Measurements from ENCODE around the gene SLC22A31.
A peak's percentile ranks its signal among the peaks of the same experiment; 100 is the strongest.
"Not testable (repeated sequence)": the region's sequence is repeated elsewhere in the genome, so short reads cannot be mapped to it uniquely, and the experiment has no call there.

SLC22A31 gene

DNA sequence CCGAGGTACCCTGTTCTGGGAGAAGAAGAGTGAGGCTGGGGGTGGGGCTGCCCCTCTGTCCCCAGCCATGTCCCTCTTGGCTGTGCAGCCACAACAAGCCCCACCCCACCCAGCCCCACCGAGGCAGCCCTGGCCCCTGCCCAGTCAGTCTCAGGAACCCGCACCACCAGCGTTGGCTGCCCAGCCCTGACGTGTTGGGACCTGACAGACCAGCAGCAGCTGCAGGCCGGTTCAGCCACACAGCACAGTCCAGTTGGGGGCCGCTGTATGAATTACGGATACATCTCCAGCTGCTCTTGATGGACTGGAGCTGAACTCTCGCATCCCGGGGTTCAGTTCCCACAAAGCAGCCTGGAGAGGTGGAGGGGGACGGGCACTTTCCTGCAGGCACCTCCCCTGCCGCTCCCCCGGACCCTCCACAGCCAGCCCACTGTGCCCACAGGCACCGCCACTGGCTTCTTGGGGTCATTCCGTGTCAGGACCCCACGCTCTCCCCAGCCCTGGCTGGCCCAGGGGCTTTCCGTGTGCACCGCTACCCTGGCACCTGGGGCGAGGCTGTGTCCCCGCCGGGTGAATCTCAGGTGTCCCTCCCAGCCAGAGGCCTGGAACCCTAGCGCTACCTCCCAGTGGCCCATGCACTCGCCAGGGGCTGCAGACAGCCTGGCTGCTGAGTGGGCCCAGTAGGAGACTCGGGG lies 21.7 kb downstream of the SLC22A31 start:
- DNase-seq = no peak

DNA sequence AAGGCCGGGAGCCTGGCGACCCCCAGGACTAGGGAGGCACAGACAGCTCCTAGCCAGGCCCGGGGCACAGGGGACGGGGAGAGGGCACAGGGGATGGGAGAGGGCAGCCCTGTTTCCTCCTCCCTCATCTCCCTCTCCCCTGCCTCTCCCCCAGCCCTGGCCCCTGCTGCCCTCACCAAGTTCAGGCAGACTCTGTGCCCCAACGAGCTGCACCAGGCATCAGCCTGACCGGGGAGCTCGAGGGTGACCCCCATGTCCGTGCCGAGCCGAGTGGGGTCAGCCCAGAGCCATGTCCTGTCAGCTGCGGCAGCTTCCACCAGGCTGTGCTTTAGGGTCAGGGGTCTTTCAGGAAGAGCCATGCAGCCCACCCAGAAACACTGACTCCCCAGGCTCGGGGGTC lies 22.8 kb downstream of the SLC22A31 start:
- no peak for DNase-seq

- no peak for DNase-seq
Measured at GRCh38 chr16:89176717-89177116, 23.6 kb downstream of the SLC22A31 start.

- DNase-seq = no peak
Measured at GRCh38 chr16:89176147-89176690, 24.1 kb downstream of the SLC22A31 start.

- no peak for DNase-seq
Measured at GRCh38 chr16:89175280-89176146, 24.8 kb downstream of the SLC22A31 start.

GRCh38 chr16:89174877-89175276 lies 25.5 kb downstream of the SLC22A31 start:
- DNase-seq = no peak

- DNase-seq = no peak
Measured at GRCh38 chr16:89174055-89174827, 26.1 kb downstream of the SLC22A31 start.

DNA sequence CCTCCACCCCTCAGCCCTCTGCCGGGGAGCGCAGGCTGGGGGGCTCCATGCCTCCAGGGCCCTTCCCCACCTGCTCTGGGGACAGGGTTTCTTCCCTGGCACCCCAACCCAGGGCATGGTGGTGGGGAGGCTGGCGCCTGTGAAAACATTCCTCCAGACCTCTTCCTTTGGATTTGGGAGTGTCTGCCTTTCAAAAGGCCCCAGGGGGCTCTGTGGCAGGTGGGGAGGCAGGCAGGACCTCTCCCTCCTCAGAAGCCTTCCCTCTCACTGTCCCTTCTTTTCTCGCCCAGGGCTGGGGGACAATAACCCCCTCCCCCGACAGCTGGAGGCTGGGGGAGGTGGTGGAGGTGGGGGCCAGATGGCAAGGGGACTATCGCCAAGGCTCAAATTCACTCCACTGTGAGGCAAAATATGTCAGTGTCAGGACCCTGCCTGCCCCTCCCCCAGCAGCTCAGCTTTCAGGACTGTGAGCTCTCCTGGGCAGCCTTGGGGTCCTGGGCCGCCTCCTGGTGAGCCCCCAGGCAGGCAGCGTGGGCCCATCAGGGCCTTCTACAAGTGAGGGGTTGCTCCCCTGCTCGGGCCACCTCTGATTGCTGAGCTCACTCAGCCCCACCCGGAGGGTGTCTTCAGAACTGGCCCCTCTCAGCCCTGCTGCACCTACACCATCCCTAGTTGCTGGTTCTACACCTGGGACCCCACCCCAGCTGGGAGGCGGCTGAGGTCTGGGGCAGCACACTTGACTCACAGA lies 27.0 kb downstream of the SLC22A31 start:
- no peak for DNase-seq

DNA sequence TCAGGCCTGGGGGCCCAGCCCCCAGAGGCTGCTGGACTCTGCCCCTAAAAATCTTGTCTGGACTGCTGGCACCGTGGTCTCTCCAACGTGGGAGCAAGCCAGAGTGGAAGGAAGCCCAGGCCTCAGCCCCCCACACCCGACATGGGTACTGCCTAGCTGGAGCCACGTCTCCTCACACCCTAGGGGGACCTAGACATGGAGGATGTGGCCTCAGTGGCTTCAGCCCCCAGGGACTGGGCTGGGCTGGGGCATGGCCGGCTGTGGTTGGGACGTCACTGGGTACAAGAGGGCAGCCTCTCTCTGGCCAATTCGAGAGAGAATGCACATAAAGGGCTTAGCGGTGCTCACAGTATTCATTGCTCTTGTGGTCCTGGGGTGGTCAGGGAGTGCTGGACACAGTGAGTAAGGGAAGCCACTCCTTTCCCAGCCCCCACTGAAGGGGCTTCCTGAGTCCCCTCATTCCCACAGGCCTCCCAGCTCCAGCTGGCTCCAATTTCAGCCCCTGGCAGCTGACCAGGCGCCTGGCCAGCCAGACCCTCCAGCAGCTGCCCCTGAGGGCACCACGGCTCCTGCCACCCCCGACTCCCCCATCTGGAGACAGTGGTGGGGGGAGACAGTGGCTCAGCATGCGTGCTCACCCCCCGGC lies 27.7 kb downstream of the SLC22A31 start:
- DNase-seq = no peak

GRCh38 chr16:89172171-89172527 lies 28.2 kb downstream of the SLC22A31 start:
- DNase-seq = no peak

- DNase-seq = peak; percentile 97 to 98
Measured at GRCh38 chr16:89171216-89172170, 28.8 kb downstream of the SLC22A31 start, which contains the start of gene CDH15. Gene CDH15, plus strand, starts transcription at chr16:89171748. Its CDS starts 84 bp downstream, at chr16:89171832.

DNA sequence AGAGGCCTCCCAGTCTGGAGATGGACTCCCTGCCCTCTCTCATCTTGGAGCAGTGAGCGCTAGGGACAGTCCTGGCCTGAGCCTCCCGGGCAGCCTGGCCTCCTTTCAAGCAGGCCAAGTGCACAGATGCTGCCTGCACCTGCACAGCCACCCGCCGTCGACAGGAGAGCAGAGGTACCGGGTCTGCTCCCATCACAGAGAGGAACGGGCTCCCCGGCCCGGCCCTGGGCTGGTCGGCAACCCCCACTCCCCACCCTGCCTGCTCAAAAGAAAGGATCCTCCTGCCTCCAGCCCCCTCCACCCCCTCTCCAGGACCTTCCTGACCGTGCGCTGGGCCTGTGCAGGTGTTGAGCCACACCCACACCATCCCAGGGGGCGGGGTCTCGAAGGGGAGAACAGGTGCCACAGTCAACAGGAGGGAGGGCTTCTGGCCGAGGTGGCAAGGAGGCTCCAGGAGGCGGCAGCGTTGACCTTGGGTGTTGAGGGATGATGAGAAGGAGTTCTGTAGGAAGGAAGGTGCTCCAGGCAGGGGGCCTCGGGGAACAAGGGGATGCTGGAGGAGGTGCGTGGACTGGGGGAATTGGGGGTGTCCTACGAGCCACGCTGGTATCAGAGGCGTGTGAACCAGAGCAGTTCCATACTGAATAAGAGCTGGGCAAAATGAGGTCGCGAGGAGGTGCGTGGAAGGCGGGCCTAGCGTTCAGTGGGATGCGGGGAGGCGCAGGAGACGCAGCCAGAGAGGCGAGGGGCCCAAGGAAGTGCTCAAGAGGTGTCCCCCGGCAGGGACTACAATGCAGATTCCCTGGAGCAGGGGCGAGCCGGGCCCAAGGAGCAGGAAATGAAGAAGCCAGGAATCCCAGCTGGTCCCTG lies 29.8 kb downstream of the SLC22A31 start:
- no peak for DNase-seq

GRCh38 chr16:89169778-89170177 lies 30.6 kb downstream of the SLC22A31 start:
- DNase-seq = no peak

DNA sequence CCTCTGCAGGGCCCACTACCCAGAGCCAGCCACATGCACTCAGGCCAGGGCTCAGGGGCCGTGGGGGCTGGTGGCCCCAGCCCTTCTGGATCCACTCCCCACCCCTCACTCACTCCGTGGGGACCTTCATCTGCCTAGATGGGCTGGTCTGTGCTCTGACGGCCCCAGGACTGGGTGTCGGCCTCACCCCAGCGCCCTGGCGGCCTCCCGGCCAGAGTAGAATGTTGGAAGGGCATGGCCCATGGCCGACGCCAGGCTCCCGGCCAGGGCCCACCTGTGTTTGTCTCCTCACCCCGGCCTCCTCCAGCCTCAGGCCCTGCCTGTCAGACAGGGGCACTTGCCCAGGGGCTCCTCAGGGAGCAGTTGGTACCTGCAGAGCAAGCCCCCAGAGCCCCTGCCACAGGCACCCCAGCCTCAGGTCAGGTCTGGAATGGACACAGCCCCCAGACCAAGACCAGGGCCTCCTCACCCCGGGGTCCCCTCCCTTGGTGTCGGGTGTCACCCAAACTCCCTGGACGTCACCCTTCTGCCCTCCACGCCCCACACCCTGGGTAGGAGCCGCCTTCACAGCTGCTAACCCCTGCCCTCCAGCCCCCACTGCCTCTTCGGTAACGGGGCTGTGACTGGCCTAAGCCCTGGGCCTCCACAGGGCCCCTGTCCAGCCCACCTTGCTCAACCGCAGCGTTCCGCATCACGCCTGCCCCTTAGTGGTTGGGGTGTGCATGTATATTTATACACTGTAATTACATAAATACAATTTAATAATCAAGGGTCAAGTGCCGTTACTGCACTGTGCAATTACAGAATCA lies 31.8 kb downstream of the SLC22A31 start:
- no peak for DNase-seq

DNA sequence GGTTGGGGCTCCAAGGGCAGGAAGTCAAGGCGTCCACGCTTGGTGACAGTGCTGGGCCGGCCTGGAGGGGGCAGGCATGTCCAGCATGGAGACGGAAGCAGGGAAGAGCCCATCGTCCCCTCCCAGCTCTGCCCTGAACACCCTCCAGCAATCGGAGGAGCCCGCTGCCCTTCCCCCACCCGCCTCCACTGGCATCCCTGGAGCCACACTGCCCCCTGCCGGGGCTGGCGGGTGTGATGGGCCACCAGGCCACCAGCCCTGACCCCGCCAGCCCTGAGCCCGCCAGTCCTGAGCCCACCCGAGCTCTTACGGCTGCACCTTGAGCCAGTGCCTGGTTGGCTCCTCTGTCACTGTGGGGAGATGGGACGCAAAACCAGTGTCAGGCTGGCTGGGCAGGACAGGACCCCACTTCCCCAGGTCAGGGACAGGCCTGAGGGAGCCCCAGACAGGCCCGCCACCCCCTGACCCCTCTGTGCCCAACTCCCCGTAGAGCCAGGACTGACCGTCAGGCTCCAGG lies 32.9 kb downstream of the SLC22A31 start:
- DNase-seq = peak; percentile 83 to 85

GRCh38 chr16:89166696-89167424 lies 33.5 kb downstream of the SLC22A31 start:
- DNase-seq = no peak

GRCh38 chr16:89165681-89165979 lies 34.7 kb downstream of the SLC22A31 start:
- DNase-seq = not testable (repeated sequence)

All from CD4-positive, alpha-beta T cell treated with Interferon alpha-2 for 1 hour (primary cell).